Ovary (tissue), 3 donors: ENCODE measurements around the gene FAM171A1.

Experiments
- EP300 ChIP-seq: sonication (generic); formaldehyde crosslinking; IDR thresholded peaks from one replicate; pipeline ENCODE4 v1.6.1; 2017; ENCODE audit warnings: antibody characterized with exemption
- POLR2A ChIP-seq: fragments of 450-650 bp; IDR thresholded peaks from one replicate; pipeline ENCODE4 v1.6.1; 2017; ENCODE audit warnings: antibody characterized with exemption, mild to moderate bottlenecking, moderate library complexity
- TF ChIP-seq, protein P1 (sequence below), 3 donors: fragments of 450-650 bp in 2 of 3; fragments of 200-600 bp in 1 of 3; IDR thresholded peaks; one replicate each; pipeline versions ENCODE4 v1.5.1 to v1.8.0; 2016 to 2022; ENCODE audit warnings: antibody characterized with exemption in 3 of 3, mild to moderate bottlenecking in 1 of 3
- donor health status: DM: no; HTN: no; CAD: no.

DNA sequence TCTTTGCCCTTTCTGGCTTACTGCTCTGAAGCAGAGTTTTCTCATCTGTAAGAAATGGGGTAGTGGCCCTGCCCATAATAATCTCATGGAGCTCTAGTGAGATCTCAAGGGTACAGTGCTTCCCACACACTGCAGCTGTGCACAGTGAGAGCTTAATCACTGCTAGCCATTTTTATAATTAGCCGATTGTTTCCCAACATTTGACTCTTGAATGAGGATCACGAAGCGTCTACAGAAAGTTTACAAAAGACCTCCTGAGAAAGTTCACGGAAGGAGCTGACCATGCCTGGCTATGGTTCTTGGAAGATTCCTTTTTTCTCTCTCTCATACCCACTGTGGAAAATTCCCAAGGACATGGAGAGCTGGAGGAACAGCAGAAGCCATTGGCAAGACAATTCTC is 70.4 kb downstream of the FAM171A1 start:
- TF ChIP-seq, protein P1, sequence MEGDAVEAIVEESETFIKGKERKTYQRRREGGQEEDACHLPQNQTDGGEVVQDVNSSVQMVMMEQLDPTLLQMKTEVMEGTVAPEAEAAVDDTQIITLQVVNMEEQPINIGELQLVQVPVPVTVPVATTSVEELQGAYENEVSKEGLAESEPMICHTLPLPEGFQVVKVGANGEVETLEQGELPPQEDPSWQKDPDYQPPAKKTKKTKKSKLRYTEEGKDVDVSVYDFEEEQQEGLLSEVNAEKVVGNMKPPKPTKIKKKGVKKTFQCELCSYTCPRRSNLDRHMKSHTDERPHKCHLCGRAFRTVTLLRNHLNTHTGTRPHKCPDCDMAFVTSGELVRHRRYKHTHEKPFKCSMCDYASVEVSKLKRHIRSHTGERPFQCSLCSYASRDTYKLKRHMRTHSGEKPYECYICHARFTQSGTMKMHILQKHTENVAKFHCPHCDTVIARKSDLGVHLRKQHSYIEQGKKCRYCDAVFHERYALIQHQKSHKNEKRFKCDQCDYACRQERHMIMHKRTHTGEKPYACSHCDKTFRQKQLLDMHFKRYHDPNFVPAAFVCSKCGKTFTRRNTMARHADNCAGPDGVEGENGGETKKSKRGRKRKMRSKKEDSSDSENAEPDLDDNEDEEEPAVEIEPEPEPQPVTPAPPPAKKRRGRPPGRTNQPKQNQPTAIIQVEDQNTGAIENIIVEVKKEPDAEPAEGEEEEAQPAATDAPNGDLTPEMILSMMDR (IDR thresholded peaks at IDR 0.05): no peak
- TF ChIP-seq POLR2A: no peak
- TF ChIP-seq EP300: no peak
